K562 (cell line): ENCODE data around the gene TMEM126A. TPM values are rescaled to one million over a fixed set of nuclear protein-coding genes. Genes with fewer than 3 reads are reported as not detected.

Experiments used
- ADNP ChIP-seq: fragments of 200-800 bp; sonication (Bioruptor generic); IDR thresholded peaks from 2 replicates; pipeline ENCODE4 v1.6.1; 2016; ENCODE audit warnings: missing genetic modification characterization, missing compliant biosample characterization
- DACH1 ChIP-seq: fragments of 450-650 bp; IDR thresholded peaks from 2 replicates; pipeline ENCODE4 v1.6.1; 2018; ENCODE audit not compliant: partially characterized antibody
- ERF ChIP-seq: fragments of 450-650 bp; formaldehyde crosslinking; IDR thresholded peaks from 2 replicates; pipeline ENCODE4 v1.4.0; 2020; ENCODE audit warnings: mild to moderate bottlenecking, mixed read lengths
- ETV1 ChIP-seq: fragments of 450-650 bp; conservative IDR thresholded peaks from 2 replicates; pipeline ENCODE4 v1.6.1; 2016; ENCODE audit warnings: missing genetic modification characterization, control low read depth, low read depth, missing compliant biosample characterization
- JUND ChIP-seq, 2 experiments: IDR thresholded peaks; 2 replicates in 1 of 2; 3 replicates in 1 of 2; pipeline ENCODE4 v1.6.1; 2011; ENCODE audit warnings: borderline replicate concordance in 2 of 2, low read depth in 2 of 2, low read length in 2 of 2, improper control_type of control experiment in 1 of 2, missing biosample characterization in 1 of 2, missing genetic modification characterization in 1 of 2, missing genetic modification reagents in 1 of 2
- KLF6 ChIP-seq: fragments of 250-450 bp; sonication (Bioruptor Pico); IDR thresholded peaks from 2 replicates; pipeline ENCODE4 v1.4.0; 2020; ENCODE audit warnings: mild to moderate bottlenecking, moderate library complexity, borderline replicate concordance
- MAZ ChIP-seq, 2 experiments: fragments of 450-650 bp in 1 of 2; sonication (generic) in 1 of 2; formaldehyde crosslinking; IDR thresholded peaks in 1 of 2; conservative IDR thresholded peaks in 1 of 2; 2 replicates each; pipeline versions ENCODE4 v1.4.0 to v1.5.0; 2020; ENCODE audit warnings: mild to moderate bottlenecking in 1 of 2, missing genetic modification reagents in 1 of 2
- NCOA6 ChIP-seq: fragments of 450-650 bp; IDR thresholded peaks from 2 replicates; pipeline ENCODE4 v1.6.1; 2017; ENCODE audit warnings: mild to moderate bottlenecking
- PBX2 ChIP-seq, 2 experiments: IDR thresholded peaks in 1 of 2; conservative IDR thresholded peaks in 1 of 2; 2 replicates each; pipeline ENCODE4 v1.6.1; 2016; ENCODE audit warnings: low read depth in 2 of 2, mild to moderate bottlenecking in 1 of 2, missing compliant biosample characterization in 1 of 2, missing genetic modification characterization in 1 of 2, moderate library complexity in 1 of 2
- RB1 ChIP-seq: fragments of 450-650 bp; IDR thresholded peaks from 2 replicates; pipeline ENCODE4 v1.6.1; 2017; ENCODE audit warnings: low read depth, mild to moderate bottlenecking
- RBM22 ChIP-seq: fragments of 200-400 bp; formaldehyde crosslinking; IDR thresholded peaks from 2 replicates; pipeline ENCODE4 v1.6.1; 2018; ENCODE audit warnings: low read length, low read depth; ENCODE audit not compliant: poor library complexity, severe bottlenecking
- RHOXF2B ChIP-seq: fragments of 250-450 bp; sonication (Bioruptor Pico); conservative IDR thresholded peaks from 2 replicates; pipeline ENCODE4 v1.5.1; 2021
- SP1 ChIP-seq: sonication (generic); formaldehyde crosslinking; IDR thresholded peaks from 2 replicates; pipeline ENCODE4 v1.8.1; 2022; ENCODE audit warnings: mild to moderate bottlenecking, missing genetic modification reagents
- SREBF2 ChIP-seq: sonication (generic); formaldehyde crosslinking; IDR thresholded peaks from 2 replicates; pipeline ENCODE4 v1.4.0; 2020; ENCODE audit warnings: mild to moderate bottlenecking, missing genetic modification reagents
- ZEB2 ChIP-seq: fragments of 450-650 bp; IDR thresholded peaks from 2 replicates; pipeline ENCODE4 v1.6.1; 2016
- ZNF239 ChIP-seq: fragments of 250-450 bp; sonication (Bioruptor Pico); IDR thresholded peaks from 2 replicates; pipeline ENCODE4 v1.4.0; 2020; ENCODE audit warnings: mild to moderate bottlenecking
- ZNF384 ChIP-seq: IDR thresholded peaks from 2 replicates; pipeline ENCODE4 v1.6.1; 2012; ENCODE audit warnings: low read depth, low read length, improper control_type of control experiment
- ZNF583 ChIP-seq: fragments of 250-450 bp; sonication (Bioruptor Pico); IDR thresholded peaks from 2 replicates; pipeline ENCODE4 v1.4.0; 2020
- ZNF707 ChIP-seq: fragments of 250-450 bp; sonication (Bioruptor Pico); conservative IDR thresholded peaks from 2 replicates; pipeline ENCODE4 v1.8.0; 2022; ENCODE audit warnings: inconsistent platforms, mild to moderate bottlenecking, moderate library complexity
- polyA plus RNA-seq, 8 experiments: library from polyadenylated mRNA; depleted of rRNA in 4 of 8; stranded (reverse) in 5 of 8; unstranded in 3 of 8; fragments of >200 nt; fragmentation: Nextera tagmentation in 2 of 8; fragmentation: Illumina TruSeq in 1 of 8; extraction: Ambion mirVana in 2 of 8; extraction: Trizol in 1 of 8; gene quantifications; 2 replicates each; pipeline versions ENCODE4 v1.2.1 to v1.2.3, GENCODE V29; 2011 to 2014; ENCODE audit warnings: inconsistent platforms in 1 of 8, missing spikeins in 1 of 8
- total RNA-seq, 7 experiments: library from RNA; depleted of rRNA in 6 of 7; stranded (reverse); fragments of >200 nt in 6 of 7; fragmentation: Illumina TruSeq in 2 of 7; extraction: Trizol in 2 of 7; gene quantifications; 2 replicates each; pipeline versions ENCODE4 v1.2.1 to v1.2.3, GENCODE V29; 2011 to 2021; ENCODE audit warnings: low replicate concordance in 1 of 7
- TF ChIP-seq, protein P1 (sequence below): IDR thresholded peaks from 2 replicates; pipeline ENCODE4 v1.6.1; 2011; ENCODE audit not compliant: insufficient read length; ENCODE audit errors: extremely low read depth
- TF ChIP-seq, protein P2 (sequence below): fragments of 450-650 bp; conservative IDR thresholded peaks from 2 replicates; pipeline ENCODE4 v1.6.1; 2016; ENCODE audit warnings: missing genetic modification characterization, low read depth, mild to moderate bottlenecking, control low read depth, missing compliant biosample characterization

The TMEM126A gene
- total and polyA plus RNA-seq, 9 of the 15 experiments (the other 6 are each of a cell fraction or from before 2014, with no cell fraction given): 19.3 to 154 (median 56.3) TPM

DNA sequence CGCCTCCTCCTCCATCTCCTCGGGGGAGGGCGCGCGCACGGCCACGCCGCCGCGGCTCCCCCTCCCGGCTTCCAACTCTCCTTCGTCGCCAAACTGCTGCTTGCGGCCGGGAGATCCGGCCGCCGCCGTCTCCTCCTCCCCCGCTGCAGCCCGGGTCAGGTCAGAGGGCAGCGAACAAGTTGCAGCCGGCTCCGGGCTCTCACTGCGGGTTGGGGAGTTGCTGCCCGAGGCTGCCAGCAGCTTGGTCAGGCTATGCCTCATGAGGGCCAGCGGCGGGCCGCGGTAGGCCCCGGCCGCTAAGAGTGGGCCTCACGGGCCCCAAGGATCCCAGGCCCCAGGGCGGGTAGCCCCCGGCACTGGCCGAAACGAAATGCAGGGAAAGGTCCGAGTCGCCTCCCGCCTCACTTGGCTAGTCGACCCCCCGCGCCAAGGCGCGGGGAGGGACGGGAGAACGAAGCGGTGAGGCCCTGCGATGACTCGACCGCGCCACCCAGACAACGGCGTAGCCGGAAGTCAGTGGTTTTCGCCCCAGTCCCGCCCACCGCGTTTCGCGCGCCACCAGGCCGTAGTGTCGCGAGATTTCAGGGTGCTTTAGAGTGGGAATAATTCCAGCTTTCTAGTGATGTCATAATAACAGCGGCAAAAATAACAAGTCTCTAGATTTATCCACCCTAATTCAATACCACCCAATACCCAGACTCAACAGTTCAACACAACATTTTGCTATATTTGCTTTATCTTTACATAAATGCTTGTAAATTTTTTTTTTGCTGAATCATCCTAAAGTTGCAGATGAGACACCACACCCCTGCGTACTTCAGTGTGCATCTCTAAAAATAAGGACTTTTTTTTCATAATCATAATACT is 17.1 kb downstream of the TMEM126A start, which contains the start of gene CREBZF (continued):
- TF ChIP-seq, protein P1, sequence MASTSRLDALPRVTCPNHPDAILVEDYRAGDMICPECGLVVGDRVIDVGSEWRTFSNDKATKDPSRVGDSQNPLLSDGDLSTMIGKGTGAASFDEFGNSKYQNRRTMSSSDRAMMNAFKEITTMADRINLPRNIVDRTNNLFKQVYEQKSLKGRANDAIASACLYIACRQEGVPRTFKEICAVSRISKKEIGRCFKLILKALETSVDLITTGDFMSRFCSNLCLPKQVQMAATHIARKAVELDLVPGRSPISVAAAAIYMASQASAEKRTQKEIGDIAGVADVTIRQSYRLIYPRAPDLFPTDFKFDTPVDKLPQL: no peak
- TF ChIP-seq ERF (CRISPR knock-in tag): no peak
- no peak for TF ChIP-seq ZNF384
- TF ChIP-seq ZNF707: no peak
- TF ChIP-seq ZNF583 (CRISPR knock-in tag): no peak; the same call in 1 of the 2 replicates
- TF ChIP-seq SREBF2: no peak
- TF ChIP-seq RHOXF2B (CRISPR knock-in tag): no peak
- TF ChIP-seq MAZ (CRISPR knock-in tag; conservative IDR thresholded peaks at IDR 0.05 in 1 of 2, IDR thresholded peaks at IDR 0.05 in 1 of 2): peak; percentile 81 to 84
- TF ChIP-seq ETV1 (tag): peak; percentile 80
- TF ChIP-seq, protein P2, sequence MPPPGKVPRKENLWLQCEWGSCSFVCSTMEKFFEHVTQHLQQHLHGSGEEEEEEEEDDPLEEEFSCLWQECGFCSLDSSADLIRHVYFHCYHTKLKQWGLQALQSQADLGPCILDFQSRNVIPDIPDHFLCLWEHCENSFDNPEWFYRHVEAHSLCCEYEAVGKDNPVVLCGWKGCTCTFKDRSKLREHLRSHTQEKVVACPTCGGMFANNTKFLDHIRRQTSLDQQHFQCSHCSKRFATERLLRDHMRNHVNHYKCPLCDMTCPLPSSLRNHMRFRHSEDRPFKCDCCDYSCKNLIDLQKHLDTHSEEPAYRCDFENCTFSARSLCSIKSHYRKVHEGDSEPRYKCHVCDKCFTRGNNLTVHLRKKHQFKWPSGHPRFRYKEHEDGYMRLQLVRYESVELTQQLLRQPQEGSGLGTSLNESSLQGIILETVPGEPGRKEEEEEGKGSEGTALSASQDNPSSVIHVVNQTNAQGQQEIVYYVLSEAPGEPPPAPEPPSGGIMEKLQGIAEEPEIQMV (tag): no peak
- peak; percentile 19 for TF ChIP-seq DACH1
- no peak for TF ChIP-seq NCOA6
- TF ChIP-seq ZEB2: no peak
- no peak for TF ChIP-seq PBX2 (CRISPR knock-in tag; IDR thresholded peaks at IDR 0.05; ENCODE audit: low read depth)
- TF ChIP-seq PBX2 (tag; conservative IDR thresholded peaks at IDR 0.05; ENCODE audit: low read depth): no peak
- TF ChIP-seq JUND (IDR thresholded peaks at IDR 0.05; ENCODE audit: borderline replicate concordance, low read depth, low read length): no peak; the same call in 1 of the 2 replicates
- TF ChIP-seq JUND (tag; IDR thresholded peaks at IDR 0.05; ENCODE audit: borderline replicate concordance, low read depth, low read length): peak; percentile 71; the same call in 2 of the 3 replicates
- no peak for TF ChIP-seq ADNP (tag)
- TF ChIP-seq RBM22: peak; percentile 90
- TF ChIP-seq SP1 (CRISPR knock-in tag): peak; percentile 66
- no peak for TF ChIP-seq KLF6 (CRISPR knock-in tag)
- peak; percentile 89; the same call in 1 of the 2 replicates for TF ChIP-seq RB1
- no peak for TF ChIP-seq ZNF239 (CRISPR knock-in tag)
